Embryonic facial prominence (tissue), 1 donor: ENCODE data around the gene MYBL2.
"Not testable (repeated sequence)": the region's sequence is repeated elsewhere in the genome, so short reads cannot be mapped to it uniquely, and the experiment has no call there.

Experiments used
- DNase-seq: peaks from one replicate; pipeline ENCODE4 v3.0.0-alpha.2; 2016; ENCODE audit errors: extremely low spot score

The MYBL2 gene

GRCh38 chr20:43666376-43667328, at the start of gene MYBL2:
TSS of gene MYBL2 (plus strand) at chr20:43667114. CDS start at chr20:43667284, 170 bp downstream.
- DNase-seq, result peak; percentile 20

GRCh38 chr20:43631598-43631997, 35.3 kb upstream of the MYBL2 start:
- no peak for DNase-seq

GRCh38 chr20:43636429-43636828, 30.5 kb upstream of the MYBL2 start:
- no peak for DNase-seq

- DNase-seq, result no peak
Observed at GRCh38 chr20:43642548-43642947, 24.4 kb upstream of the MYBL2 start.

- no peak for DNase-seq
Observed at GRCh38 chr20:43650997-43651525, 15.9 kb upstream of the MYBL2 start.

- DNase-seq, result not testable (repeated sequence)
Observed at GRCh38 chr20:43651650-43652184, 15.2 kb upstream of the MYBL2 start.

GRCh38 chr20:43653966-43654365, 12.9 kb upstream of the MYBL2 start:
- no peak for DNase-seq

- not testable (repeated sequence) for DNase-seq
Observed at GRCh38 chr20:43655176-43655575, 11.7 kb upstream of the MYBL2 start.

- no peak for DNase-seq
Observed at GRCh38 chr20:43655937-43656336, 11.0 kb upstream of the MYBL2 start.

- no peak for DNase-seq
Observed at GRCh38 chr20:43658069-43658722, 8.7 kb upstream of the MYBL2 start.

GRCh38 chr20:43658723-43659419, 8.0 kb upstream of the MYBL2 start:
- DNase-seq, result no peak

- DNase-seq, result no peak
Observed at GRCh38 chr20:43662943-43663655, 3.8 kb upstream of the MYBL2 start.

GRCh38 chr20:43665466-43666176, 1.3 kb upstream of the MYBL2 start:
- DNase-seq, result no peak

- DNase-seq, result no peak
Observed at GRCh38 chr20:43667341-43668132, 623 bp downstream of the MYBL2 start.

- no peak for DNase-seq
Observed at GRCh38 chr20:43669332-43669731, 2.4 kb downstream of the MYBL2 start.

GRCh38 chr20:43670423-43670822, 3.5 kb downstream of the MYBL2 start:
- DNase-seq, result no peak

- DNase-seq, result no peak
Observed at GRCh38 chr20:43676368-43676767, 9.5 kb downstream of the MYBL2 start.

- no peak for DNase-seq
Observed at GRCh38 chr20:43680981-43681380, 14.1 kb downstream of the MYBL2 start.

- DNase-seq, result no peak
Observed at GRCh38 chr20:43681468-43681942, 14.6 kb downstream of the MYBL2 start.
